Embryonic facial prominence (tissue), 1 donor: Measurements from ENCODE around the gene RFX5.
"Not testable (repeated sequence)": the region's sequence is repeated elsewhere in the genome, so short reads cannot be mapped to it uniquely, and the experiment has no call there.

Experiments used
- DNase-seq: peaks from one replicate; pipeline ENCODE4 v3.0.0-alpha.2; 2016; ENCODE audit errors: extremely low spot score

RFX5 gene

DNA sequence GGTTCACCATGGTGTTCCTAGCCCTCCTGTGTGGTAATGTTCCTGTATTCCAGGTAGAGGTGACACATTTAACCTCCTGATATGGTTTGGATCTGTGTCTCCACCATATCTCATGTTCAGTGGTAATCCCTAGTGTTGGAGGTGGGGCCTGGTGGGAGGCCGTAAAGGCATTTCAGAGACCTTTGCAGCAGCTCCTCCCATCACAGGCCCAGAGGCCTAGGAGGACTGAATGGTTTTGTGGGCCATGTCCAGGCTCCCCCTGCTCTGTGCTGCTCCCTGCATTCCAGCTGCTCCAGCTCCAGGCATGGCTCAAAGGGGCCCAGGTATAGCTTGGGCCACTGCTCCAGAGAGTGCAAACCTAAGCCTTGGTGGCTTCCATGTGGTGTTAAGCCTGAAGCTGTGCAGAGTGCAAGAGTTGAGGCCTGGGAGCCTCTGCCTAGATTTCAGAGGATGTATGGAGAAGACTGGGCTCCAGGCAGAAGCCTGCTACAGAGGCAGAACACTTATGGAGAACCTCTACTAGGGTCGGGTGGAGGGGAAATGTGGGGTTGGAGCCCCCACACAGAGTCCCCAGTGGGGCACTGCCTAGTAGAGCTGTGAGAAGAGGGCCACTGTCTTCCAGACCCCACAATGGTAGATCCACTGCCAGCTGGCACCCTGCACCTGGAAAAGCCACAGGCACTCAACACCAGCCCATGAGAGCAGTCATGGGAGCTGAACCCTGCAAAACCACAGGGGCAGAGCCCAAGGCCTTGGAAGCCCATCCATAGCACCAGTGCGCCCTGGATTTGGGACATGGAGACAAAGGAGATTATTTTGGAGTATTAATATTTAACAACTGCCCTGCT is 15.5 kb upstream of the RFX5 start:
- no peak for DNase-seq

DNA sequence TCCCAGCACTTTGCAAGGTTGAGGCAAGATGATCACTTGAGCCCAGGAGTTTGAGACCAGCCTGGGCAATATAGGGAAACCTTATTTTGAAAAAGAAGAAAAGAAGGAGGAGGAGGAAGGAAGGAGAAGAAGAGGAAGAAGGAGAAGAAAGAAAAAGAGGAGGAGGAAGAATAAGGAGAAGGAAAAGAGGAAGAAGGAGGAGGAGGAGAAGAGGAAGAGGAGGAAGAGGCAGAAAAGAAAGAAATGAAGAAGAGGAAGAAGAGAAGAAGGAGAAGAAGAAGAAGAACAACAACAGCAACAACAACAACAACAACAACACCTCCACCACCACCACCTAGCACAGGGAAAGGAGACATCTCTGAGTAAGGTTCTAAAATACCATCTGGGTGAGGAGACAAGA is 14.8 kb upstream of the RFX5 start:
- no peak for DNase-seq

DNA sequence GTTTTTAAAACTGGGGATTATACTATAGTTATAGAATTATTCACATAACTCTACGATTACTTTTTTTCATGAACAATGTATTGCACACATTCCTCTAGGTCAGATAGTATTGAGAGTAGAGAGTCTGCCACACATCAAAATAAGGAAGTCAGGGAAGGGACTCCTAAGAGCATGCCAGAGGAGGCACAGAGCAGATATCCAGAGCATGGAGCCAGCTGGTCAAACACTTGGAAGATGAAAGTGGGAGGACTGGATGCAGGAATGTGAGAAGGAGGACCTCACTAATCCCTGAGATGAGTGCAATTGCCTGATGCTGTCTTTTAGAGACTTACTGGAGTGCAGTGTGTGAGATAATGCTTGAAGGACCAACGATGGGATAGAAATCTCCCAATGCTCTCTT is 9.6 kb upstream of the RFX5 start:
- no peak for DNase-seq

DNA sequence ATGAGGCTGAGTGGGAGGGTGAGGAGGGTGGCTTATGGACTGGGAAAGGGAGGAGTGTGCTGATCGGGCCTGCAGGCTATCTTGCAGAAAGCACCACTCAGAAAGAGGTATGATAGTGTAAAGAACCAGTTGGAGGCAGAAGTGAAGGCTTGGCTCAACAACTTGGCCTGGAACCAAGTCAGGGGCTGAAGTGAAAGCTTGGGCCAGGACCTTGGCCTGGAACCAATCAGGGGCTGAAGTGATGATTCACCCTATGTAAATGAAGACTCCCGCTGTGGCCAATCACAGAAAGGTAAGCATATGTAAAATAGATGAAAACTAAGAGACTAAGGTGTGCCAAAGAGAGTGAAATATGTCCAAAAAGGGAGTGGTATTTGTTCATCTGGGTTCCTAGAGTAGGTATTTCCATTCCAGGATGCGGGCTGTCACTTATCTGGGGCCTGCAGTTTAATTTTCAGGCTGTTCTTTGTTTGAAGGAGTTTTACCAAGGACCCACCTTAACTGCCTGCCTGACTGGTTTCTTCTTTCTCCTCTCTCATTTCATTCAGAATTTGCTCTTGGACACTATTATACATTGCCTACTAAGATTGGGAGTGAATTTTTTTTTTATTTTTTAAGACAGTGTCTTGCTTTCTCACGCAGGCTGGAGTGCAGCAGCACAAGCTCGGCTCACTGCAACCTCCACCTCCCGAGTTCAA is 5.1 kb upstream of the RFX5 start:
- no peak for DNase-seq

DNA sequence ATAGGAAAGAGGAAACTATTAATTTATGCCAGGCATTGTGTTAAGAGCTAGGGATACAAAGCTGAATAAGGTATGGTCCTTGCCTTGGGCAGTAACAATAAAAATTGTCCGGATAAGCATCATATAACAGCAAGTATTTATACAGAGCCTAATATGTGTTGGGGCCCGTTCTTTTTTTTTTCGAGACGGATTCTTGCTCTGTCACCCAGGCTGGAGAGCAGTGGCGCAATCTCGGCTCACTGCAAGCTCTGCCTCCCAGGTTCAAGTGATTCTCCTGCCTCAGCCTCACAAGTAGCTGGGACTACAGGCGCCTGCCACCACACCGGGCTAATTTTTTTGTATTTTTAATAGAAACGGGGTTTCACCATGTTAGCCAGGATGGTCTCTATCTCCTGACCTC is 3.3 kb upstream of the RFX5 start:
- not testable (repeated sequence) for DNase-seq

DNA sequence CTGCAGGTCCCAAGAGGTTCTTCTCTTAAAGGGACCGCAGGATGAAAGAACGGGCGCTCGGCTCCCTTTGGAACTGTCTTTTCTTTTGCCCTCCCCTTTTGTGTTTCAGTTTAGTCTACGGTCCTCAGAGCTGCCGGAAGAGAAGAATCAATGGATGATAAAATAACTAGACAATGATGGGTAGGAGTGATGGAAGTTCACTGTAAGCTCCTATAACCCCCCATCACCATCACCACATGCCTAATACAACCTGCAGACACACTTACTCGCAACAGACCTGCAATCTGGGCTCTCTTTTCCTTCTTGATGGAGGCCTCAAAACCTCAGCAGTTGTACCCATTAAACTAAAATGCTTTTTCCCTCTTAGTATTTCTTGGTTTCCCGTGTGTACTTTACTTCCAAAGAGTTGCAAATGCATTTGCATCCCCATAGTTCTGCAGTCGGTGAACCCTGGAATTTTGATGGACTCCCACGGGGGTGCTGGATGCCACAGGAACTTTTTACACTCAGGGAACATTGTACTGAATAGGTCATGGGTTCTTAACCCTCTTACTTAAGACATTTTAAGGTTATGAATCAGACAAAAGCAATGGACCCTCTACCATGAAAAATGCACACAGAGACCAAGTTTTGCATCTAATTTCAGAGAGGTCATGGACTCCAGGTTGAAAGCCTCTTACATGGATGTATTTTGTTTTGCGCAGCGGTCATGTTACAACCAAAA is 633 bp upstream of the RFX5 start:
- no peak for DNase-seq

DNA sequence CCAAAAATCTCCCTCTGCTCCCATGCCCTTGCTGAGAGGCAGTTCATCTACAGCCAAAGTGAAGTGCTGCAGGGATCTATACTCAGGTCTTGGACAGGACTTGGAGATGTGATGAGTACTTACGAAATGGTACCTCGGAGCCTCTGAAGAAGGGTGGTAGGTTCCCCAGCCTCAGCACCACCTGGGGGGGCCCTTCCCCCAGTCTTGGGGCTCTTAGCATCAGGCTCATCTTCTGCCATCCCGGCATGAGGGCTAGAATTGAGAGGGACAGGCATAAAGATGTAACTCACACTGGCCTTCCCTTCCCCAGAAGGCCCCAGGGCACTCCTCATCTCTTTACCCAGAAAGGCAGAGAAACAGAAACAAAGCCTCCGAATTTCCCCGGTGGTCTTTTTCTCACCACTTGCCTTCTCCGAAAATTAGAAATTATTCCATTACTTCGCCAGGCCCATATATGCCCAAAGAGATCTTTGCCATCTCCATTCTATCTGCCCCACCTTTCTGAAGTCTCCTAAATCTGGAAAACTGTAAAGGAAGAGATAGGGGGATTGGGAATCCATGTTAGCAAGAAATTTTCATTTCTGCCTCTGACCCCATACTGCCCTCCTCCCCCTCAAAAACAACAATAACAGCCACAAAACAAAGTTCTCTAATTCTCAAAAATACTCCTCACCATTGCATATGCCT is 827 bp downstream of the RFX5 start:
- DNase-seq = no peak

DNA sequence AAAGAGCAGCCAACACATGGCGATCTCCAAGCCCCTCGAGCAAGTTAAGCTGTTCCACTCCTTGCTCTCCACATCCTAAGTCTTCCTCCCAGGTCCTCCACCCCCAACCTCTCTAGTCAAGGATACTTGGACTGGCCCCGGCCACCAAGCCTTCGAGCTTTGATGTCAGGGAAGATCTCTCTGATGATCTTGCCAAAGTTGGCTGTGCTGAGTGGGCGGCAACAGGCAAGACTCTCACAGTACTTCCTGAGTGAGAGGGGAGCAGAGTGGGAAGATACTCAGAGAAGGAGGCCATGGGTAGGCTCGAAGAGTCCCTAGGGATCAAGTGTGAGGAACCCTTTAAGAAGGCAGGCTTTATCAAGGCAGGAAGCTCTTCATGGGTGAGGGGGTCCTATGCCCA is 2.8 kb downstream of the RFX5 start:
- DNase-seq = no peak

DNA sequence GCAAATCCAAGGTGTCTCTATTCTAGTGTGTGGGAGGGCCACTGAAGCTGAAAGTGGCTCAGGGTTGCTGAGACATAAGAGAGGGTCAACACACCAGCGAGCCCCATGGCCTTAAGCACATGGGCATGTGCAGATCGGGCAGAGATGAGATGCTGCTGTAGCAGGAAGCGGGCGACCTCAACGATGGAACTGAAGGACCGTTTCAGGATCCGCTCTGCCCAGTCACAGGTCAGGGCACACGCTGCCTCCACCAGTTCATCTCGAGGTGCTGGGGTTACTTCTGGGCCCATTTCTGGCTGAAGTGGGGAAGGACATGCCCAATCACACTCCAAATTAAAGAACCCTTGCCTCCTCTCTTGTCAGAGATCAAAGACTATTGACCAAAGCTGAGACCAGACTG is 3.5 kb downstream of the RFX5 start:
- no peak for DNase-seq

DNA sequence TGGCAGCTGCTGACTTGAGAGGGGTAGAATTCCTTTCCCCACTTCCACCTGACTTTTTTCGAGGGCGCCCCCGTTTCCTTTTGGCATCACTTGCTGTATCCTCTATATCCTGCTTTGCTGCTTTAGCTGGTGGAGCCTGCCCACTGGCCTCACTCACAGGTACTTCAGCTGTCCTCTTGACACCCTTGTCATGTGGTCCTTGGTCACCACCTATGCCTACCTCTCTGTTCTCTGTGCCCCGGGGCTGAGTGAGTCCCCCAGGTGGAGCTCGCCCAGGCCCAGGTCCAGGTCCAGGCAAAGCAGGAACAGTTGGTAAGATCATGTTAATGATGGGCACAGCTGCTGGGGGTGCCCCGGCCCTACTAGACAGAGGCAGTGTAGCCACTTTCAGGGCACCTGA is 4.5 kb downstream of the RFX5 start:
- no peak for DNase-seq

DNA sequence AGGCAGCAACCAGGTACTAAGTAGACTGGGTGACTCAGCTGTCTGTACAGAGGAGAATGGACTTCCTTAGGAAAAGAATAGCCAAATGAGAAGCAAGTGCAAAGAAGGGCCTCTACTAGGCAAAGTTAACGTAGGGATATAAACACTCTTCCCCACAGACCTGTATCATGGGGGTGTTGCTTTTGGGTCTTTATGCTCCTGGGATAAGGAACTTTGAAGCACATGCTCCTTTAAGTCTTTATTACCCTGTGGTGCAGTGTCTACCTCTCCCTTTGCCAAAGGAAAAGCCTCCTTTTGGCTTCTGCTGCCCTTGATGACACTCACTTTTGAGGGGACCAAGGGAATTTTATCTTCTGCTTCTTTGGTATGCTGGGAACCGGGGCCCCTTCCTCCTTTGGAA is 5.0 kb downstream of the RFX5 start:
- DNase-seq = no peak

DNA sequence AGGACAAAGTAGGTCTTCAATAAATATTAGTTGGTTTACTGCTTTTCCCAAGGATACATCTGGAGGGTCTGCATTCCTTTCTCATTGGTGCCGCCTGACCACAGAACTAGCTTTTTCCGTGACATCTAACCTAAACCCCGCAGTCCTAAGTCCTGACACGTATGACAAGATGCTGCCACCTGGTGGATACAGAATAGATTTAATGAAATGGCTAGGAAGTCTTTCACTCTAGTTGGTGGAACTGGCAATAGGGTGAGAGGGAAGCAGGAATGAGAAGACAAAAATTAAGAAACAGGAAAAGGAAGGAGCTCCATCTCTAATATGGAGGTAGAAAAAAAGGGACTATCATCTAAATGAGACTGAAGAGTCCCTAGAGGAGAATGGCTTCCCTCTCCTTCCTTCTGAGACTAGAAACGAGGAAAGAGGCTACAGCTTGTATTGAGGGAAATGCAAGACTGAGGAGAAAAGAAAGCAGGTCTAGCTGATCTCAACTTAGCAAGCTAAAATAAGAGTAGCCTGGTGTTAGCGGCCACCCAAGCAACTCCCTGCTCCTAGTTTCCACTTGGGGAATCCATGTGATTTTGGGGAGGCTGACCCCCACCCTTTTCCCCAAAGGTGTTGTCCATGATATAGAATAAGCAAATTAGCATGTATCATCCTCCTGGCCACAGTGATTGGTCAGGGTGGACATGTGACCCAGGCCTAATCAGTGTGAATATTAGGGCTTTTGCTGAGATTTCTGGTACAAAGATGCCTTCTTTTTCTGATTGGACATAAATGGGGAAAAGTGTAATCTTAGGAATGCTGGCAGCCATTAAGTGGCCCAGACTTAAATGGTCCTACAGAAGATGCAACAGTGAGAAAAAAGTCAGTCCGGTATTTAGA is 5.9 kb downstream of the RFX5 start:
- DNase-seq = peak; percentile 70

DNA sequence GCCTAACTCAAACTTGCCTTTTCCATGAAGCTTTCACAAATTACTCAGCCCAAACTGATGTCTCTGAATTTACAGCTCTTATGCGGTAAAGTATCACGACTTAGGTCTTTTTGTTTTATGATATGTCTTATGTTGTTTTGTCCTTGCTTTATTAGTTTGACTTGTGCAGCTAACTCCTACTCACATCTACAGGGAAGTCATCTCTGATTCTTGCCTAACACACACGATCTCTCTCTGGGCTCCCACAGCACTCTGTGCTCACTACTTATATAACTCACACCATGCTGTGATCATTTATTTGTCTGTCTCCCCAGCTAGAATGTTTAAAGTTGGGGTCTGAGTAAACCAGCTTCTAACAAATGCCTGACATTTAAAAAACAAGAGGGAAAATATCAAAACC is 10.5 kb downstream of the RFX5 start:
- DNase-seq = no peak

DNA sequence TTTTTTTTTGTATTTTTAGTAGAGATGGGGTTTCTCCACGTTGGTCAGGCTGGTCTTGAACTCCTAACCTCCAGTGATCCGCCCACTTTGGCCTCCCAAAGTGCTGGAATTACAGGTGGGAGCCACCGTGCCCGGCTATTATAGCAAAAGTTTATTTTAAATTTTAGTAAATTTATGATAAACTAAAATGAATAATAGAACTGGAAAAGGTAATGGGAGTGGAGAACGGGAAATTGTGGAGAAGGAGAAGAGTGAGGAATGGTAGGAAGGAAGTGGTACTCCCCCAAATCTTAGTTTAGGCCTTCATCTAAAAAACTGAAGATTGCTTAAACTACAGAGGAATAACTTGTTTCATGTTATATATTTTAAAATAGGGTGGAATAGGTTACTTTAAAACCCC is 12.2 kb downstream of the RFX5 start:
- no peak for DNase-seq

DNA sequence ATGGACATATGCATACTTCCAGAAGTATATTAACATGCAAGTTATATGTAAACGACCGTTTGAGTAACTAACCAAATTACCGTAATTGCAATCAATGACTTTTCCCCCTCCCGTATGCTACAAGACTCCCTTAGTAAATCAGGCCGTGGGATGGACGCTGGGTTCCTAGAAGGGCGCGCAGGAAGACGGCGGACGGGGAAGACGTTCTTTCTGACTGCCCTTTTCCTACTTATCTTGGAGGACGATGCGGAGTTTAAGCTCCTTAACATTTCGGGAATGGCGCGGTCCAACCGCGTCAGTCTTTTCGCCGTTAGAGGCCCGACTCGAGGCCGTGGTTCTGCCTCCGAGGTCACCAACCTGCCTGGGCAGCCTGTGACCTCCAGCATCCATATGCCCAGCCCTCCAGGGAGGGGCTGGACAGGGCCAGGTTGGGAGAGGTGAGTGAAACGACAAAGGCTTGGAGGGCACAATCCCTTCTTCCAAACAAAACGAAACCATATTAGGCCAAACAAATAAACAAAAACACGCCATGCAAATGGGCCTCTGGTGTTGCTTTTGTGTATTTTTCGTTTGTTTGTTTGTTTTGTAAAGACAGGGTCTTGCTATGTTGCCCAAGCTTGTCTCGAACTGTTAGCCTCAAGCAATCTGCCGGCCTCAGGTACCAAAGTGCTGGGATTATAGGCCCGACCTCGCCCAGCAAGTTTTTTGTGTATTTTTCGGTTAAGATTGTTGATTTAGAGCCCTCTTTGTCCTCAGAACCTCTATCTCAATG is 19.0 kb downstream of the RFX5 start:
- DNase-seq = no peak

DNA sequence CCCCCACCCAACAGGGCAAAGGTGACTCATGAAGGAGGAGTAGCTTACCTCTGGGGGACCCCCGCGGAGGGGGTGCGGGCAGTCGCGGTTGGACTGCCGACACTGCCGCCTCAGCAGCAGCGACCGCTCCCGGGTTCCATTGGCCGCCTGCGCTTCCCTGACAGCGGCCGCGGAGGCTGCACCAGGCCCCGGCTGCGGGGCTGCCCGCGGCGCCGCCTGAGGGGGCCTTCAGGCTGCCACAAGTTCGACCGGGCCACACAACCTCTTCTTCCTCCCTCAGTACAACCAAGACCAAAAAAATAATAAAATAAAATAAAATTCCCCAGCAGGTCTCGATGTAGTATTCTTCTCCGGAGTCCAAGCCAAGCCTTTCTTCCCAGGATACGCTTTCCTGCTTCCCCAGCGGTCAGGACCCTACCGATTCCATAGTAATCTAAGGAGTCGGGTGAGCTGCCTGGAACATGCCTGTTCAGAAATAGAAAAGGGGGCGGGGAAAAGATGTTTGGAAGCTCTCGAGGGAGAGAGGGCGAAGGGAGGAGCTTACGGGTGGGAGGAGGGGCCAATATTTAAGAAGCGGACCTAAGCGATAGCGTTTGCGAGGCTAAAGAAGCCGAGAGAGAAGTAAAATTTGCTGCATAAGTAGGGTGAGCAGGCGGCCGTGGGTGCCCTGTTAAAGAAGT is 19.7 kb downstream of the RFX5 start, which contains the start of gene PI4KB:
TSS of gene PI4KB (minus strand) at position 194 of the 680 bp plus-strand sequence. CDS start 10,935 bp downstream, outside the sequence.
- DNase-seq = peak; percentile 97

DNA sequence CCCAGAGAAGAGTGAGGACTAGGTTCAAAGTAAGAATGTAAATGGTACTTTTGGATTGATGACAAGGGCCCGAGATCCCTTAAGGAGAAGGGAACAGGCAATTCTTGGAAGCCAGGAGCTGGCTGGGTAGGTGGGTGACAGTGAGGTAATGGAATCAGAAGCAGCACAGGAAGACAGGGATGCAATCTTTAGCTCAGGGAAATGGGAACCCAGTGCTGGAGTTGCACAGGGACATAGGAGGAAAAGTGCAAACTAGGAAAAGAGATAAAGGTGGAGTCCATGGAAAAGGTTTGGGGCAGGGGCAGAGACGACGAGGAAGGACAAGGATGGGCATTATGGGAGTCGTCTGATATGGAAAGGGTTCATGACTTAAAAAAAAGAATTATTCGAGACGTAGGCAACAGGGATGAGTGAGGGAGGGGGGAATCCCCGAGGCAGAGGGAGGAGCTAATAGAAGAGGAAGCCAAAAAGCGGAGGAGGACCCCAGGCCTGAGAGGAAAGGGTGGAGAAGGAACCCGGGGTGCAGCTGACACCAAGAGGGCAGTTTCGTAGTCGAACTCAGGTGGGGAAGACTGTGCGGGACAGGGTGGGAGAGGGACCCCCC is 20.3 kb downstream of the RFX5 start:
- DNase-seq = peak; percentile 58

DNA sequence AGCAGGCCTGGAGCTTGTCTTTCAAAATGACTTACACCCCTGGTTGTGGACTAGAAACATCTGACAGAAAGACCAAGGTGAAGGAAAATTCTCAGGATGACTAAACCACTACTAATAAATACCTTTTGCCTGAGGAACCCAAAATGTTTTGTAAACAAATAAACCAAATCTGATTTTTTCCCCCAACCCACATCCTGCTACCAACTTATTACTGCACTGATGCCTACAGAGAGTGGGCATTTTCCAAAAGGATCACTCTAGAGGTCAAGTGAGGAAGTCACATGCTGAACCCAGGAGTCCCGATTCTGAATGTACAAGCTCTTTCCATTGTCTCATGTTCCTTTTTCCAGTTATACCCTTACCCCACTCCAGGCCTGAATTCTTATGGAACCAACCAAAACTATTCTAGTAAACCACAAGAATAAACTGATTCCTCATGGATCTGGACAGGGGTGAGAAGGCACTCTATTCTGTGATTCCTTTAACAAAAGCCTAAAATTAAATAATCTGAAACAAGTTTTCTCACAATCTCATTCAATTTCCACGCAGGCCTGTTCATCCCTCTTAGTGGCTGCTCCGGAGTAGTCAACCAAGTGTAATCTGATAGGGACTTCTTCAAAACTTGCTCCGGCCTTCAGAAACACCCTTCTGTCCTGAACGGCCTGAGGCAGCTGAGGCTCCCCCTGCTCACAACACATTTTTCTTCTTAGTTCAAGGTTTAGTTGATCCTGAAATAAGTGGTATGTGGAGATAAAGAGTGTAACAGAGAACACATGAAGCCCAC is 21.2 kb downstream of the RFX5 start:
- no peak for DNase-seq
